Measurements from ENCODE around the gene SFXN3.

SFXN3 gene

GRCh38 chr10:101014966-101015581, 16.0 kb upstream of the SFXN3 start:
- Histone ChIP-seq H2AFZ (ENCODE audit: low read length) (no peak overlapping the region), H3F3A (ENCODE audit: insufficient read depth, low read length) (no peaks in the 10 kb centered on the region), H3K9me3 (ENCODE audit: low read length) (no peaks in the 10 kb centered on the region), H3K4me3 (ENCODE audit: low read depth, low read length, poor library complexity, severe bottlenecking) (no peak overlapping the region), H3K9ac (ENCODE audit: low read length) (no peak overlapping the region), H3K79me2 (ENCODE audit: insufficient read depth, low read length) (no peaks in the 10 kb centered on the region), H4K20me1 (ENCODE audit: insufficient read depth, low read length) (no peaks in the 10 kb centered on the region), H3K4me2 (ENCODE audit: low read length) (no peak overlapping the region), H3K9me2 (ENCODE audit: low read depth, low read length) (no peaks in the 10 kb centered on the region), H3K27ac (ENCODE audit: low read depth, low read length, poor library complexity, severe bottlenecking) (no peak overlapping the region), H3K36me3 (ENCODE audit: insufficient read depth, low read length) (no peaks in the 10 kb centered on the region), H3K27me3 (ENCODE audit: insufficient read depth, low read length) (no peaks in the 10 kb centered on the region), H3K4me1 (ENCODE audit: insufficient read depth, low read length, severe bottlenecking) (no peaks in the 10 kb centered on the region)
- TF ChIP-seq EZH2 (IDR thresholded peaks at IDR 0.05; ENCODE audit: borderline replicate concordance, low read length) = no peak
- no peak for TF ChIP-seq CTCF (IDR thresholded peaks at IDR 0.05; ENCODE audit: low read length)

DNA sequence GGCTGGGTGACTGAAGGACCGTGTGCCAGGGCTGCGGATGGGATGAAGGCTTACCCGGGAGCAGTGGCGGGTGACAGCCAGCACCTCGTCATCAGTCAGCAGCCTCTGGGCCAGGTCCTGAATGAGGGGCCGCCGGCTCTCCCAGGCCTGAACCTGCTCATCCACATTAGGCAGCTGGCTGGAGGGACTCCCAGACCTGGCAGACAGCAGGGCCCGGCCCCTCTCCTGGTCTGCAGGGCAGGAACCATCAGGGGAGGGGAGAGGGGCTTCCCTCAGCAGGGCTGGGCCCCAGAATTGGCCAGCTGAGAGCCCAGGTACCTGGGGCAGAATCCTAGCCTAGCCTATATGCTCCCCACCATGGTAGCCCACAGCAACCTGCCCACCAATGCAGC, 15.5 kb upstream of the SFXN3 start:
- H3K9me2 ChIP-seq (ENCODE audit: low read depth, low read length) = no peaks in the 10 kb centered on the region
- no peaks in the 10 kb centered on the region for H3K36me3 ChIP-seq (ENCODE audit: insufficient read depth, low read length)
- no peaks in the 10 kb centered on the region for H3K79me2 ChIP-seq (ENCODE audit: insufficient read depth, low read length)
- H3K27ac ChIP-seq (ENCODE audit: low read depth, low read length, poor library complexity, severe bottlenecking) = no peak overlapping the region
- H3K9me3 ChIP-seq (ENCODE audit: low read length) = no peaks in the 10 kb centered on the region
- H3K27me3 ChIP-seq (ENCODE audit: insufficient read depth, low read length) = no peaks in the 10 kb centered on the region
- H3F3A ChIP-seq (ENCODE audit: insufficient read depth, low read length) = no peaks in the 10 kb centered on the region
- H4K20me1 ChIP-seq (ENCODE audit: insufficient read depth, low read length) = no peaks in the 10 kb centered on the region
- no peak overlapping the region for H3K4me3 ChIP-seq (ENCODE audit: low read depth, low read length, poor library complexity, severe bottlenecking)
- H3K9ac ChIP-seq (ENCODE audit: low read length) = no peak overlapping the region
- no peak overlapping the region for H2AFZ ChIP-seq (ENCODE audit: low read length)
- TF ChIP-seq CTCF (IDR thresholded peaks at IDR 0.05; ENCODE audit: low read length) = no peak
- TF ChIP-seq EZH2 (IDR thresholded peaks at IDR 0.05; ENCODE audit: borderline replicate concordance, low read length) = no peak
- H3K4me2 ChIP-seq (ENCODE audit: low read length) = no peak overlapping the region
- no peaks in the 10 kb centered on the region for H3K4me1 ChIP-seq (ENCODE audit: insufficient read depth, low read length, severe bottlenecking)

- no peaks in the 10 kb centered on the region for H3K9me2 ChIP-seq (ENCODE audit: low read depth, low read length)
- no peak overlapping the region for H3K4me3 ChIP-seq (ENCODE audit: low read depth, low read length, poor library complexity, severe bottlenecking)
- no peak overlapping the region for H3K27ac ChIP-seq (ENCODE audit: low read depth, low read length, poor library complexity, severe bottlenecking)
- no peaks in the 10 kb centered on the region for H3K36me3 ChIP-seq (ENCODE audit: insufficient read depth, low read length)
- H4K20me1 ChIP-seq (ENCODE audit: insufficient read depth, low read length) = no peaks in the 10 kb centered on the region
- no peaks in the 10 kb centered on the region for H3K4me1 ChIP-seq (ENCODE audit: insufficient read depth, low read length, severe bottlenecking)
- no peak overlapping the region for H2AFZ ChIP-seq (ENCODE audit: low read length)
- H3K79me2 ChIP-seq (ENCODE audit: insufficient read depth, low read length) = no peaks in the 10 kb centered on the region
- no peaks in the 10 kb centered on the region for H3K9me3 ChIP-seq (ENCODE audit: low read length)
- H3K27me3 ChIP-seq (ENCODE audit: insufficient read depth, low read length) = no peaks in the 10 kb centered on the region
- TF ChIP-seq CTCF (IDR thresholded peaks at IDR 0.05; ENCODE audit: low read length) = no peak
- TF ChIP-seq EZH2 (IDR thresholded peaks at IDR 0.05; ENCODE audit: borderline replicate concordance, low read length) = no peak
- H3K4me2 ChIP-seq (ENCODE audit: low read length) = no peak overlapping the region
- no peaks in the 10 kb centered on the region for H3F3A ChIP-seq (ENCODE audit: insufficient read depth, low read length)
- no peak overlapping the region for H3K9ac ChIP-seq (ENCODE audit: low read length)
Measured at GRCh38 chr10:101016814-101017213, 14.2 kb upstream of the SFXN3 start.

Data from OCI-LY1 (cell line).